ENCODE measurements around the gene ZNF296. TPM values are rescaled to one million over a fixed set of nuclear protein-coding genes. Genes with fewer than 3 reads are reported as not detected.

The ZNF296 gene
- total RNA-seq, 1 experiment from 2014 or later, result 13.8 TPM

GRCh38 chr19:45090606-45091005 lies 14.3 kb upstream of the ZNF296 start:
- Mint-ChIP-seq H3K4me1 (peaks cover 33% of the 10 kb centered on the region), H3K9me3 (no peaks in the 10 kb centered on the region), H3K27me3 (ENCODE audit: low read depth) (no peaks in the 10 kb centered on the region), H3K4me3 (peak overlapping the region; percentile 84), H3K27ac (peak overlapping the region; percentile 97), H3K36me3 (peaks cover 20% of the 10 kb centered on the region)
- POLR2A ChIA-PET, result interaction anchor here (0.9 to 1.8 kb wide), 4 partner anchors 12 to 61 kb away, joined by 3 to 5 read pairs (median 4); partner anchors contain the start of gene GEMIN7
- DNase-seq (ENCODE audit: low spot score) (no peak), ATAC-seq (no peak)
- CTCF ChIA-PET, result interaction anchor here (0.6 to 4.1 kb wide), 18 partner anchors 11 to 101 kb away, joined by 3 to 23 read pairs (median 4); partner anchors contain the start of gene GEMIN7
- TF ChIP-seq TCF7 (CRISPR knock-in tag; IDR thresholded peaks at IDR 0.05; ENCODE audit: low read depth), result no peak
- no peak for TF ChIP-seq HMGA2 (CRISPR knock-in tag; IDR thresholded peaks at IDR 0.05)
- TF ChIP-seq AFF4 (CRISPR knock-in tag; IDR thresholded peaks at IDR 0.05; ENCODE audit: borderline replicate concordance), result no peak
- no peak for TF ChIP-seq E2F4 (CRISPR knock-in tag; IDR thresholded peaks at IDR 0.05; ENCODE audit: borderline replicate concordance, low read depth)
- TF ChIP-seq RELA (CRISPR knock-in tag; IDR thresholded peaks at IDR 0.05; ENCODE audit: borderline replicate concordance), result no peak

- CTCF ChIA-PET, result interaction anchor here (0.6 to 4.1 kb wide), 19 partner anchors 10 to 101 kb away, joined by 3 to 23 read pairs (median 4); partner anchors contain the start of genes CLASRP and GEMIN7
- POLR2A ChIA-PET, result interaction anchor here (0.9 to 1.8 kb wide), 5 partner anchors 11 to 62 kb away, joined by 3 to 5 read pairs (median 4); partner anchors contain the start of gene GEMIN7
- Mint-ChIP-seq H3K9me3 (no peaks in the 10 kb centered on the region), H3K36me3 (peaks cover 24% of the 10 kb centered on the region), H3K27me3 (ENCODE audit: low read depth) (no peaks in the 10 kb centered on the region), H3K27ac (peak overlapping the region; percentile 78), H3K4me3 (0 out of 2 replicates have a peak overlapping the region, but pooled peaks have one; percentile 84), H3K4me1 (peaks cover 33% of the 10 kb centered on the region)
- DNase-seq (ENCODE audit: low spot score) (peak; percentile 76), ATAC-seq (peak; percentile 38)
- TF ChIP-seq ZBTB43 (CRISPR knock-in tag; IDR thresholded peaks at IDR 0.05) (no peak), ATF6 (CRISPR knock-in tag; IDR thresholded peaks at IDR 0.05) (no peak), AFF4 (CRISPR knock-in tag; IDR thresholded peaks at IDR 0.05; ENCODE audit: borderline replicate concordance) (no peak), ELF4 (CRISPR knock-in tag; IDR thresholded peaks at IDR 0.05; ENCODE audit: low read depth) (no peak), CTCF (IDR thresholded peaks at IDR 0.05) (peak; percentile 15; the same call in 1 of the 2 replicates), FOXJ3 (CRISPR knock-in tag; IDR thresholded peaks at IDR 0.05; ENCODE audit: borderline replicate concordance) (no peak), TEAD1 (CRISPR knock-in tag; IDR thresholded peaks at IDR 0.05) (no peak; the same call in 1 of the 2 replicates), JAZF1 (CRISPR knock-in tag; IDR thresholded peaks at IDR 0.05) (no peak), USF2 (CRISPR knock-in tag; IDR thresholded peaks at IDR 0.05) (no peak), IRF1 (CRISPR knock-in tag; IDR thresholded peaks at IDR 0.05) (no peak), MAX (CRISPR knock-in tag; IDR thresholded peaks at IDR 0.05) (no peak)
Observed at GRCh38 chr19:45090034-45090433, 13.8 kb upstream of the ZNF296 start.
